Activated B cell treated with CpG ODN at 0.5 μM for 24 hours (primary cell): ENCODE measurements around the gene TSPEAR. TPM values are rescaled to one million over a fixed set of nuclear protein-coding genes. Genes with fewer than 3 reads are reported as not detected.
"Not testable (repeated sequence)": the region's sequence is repeated elsewhere in the genome, so short reads cannot be mapped to it uniquely, and the experiment has no call there.

ENCODE experiments used
- ATAC-seq: fragments of 200-7000 bp; cut with Tn5 transposase; one replicate; pipeline ENCODE4 v1.10.0; 2021; ENCODE audit warnings: low read depth, mild to moderate bottlenecking, moderate library complexity
- CTCF ChIA-PET: fragments of 350-600 bp; sonication (Branson Sonifier 250); formaldehyde crosslinking; loops from one replicate; lab custom pipeline; 2021; ENCODE audit warnings: antibody characterized with exemption; lab: Charles Lee
- POLR2A ChIA-PET: fragments of 350-600 bp; sonication (Branson Sonifier 250); formaldehyde crosslinking; loops from one replicate; lab custom pipeline; 2021; ENCODE audit warnings: antibody characterized with exemption; lab: Charles Lee
- DNase-seq: peaks from one replicate; pipeline ENCODE4 v3.0.0; 2022
- H3K27ac Mint-ChIP-seq: one replicate; pipeline ENCODE4 v1.8.0; 2020; ENCODE audit warnings: mixed read lengths
- H3K27me3 Mint-ChIP-seq: one replicate; pipeline ENCODE4 v1.8.0; 2021; ENCODE audit warnings: mixed read lengths
- H3K36me3 Mint-ChIP-seq: one replicate; pipeline ENCODE4 v1.8.0; 2021; ENCODE audit warnings: low read depth, mixed read lengths
- H3K4me1 Mint-ChIP-seq: one replicate; pipeline ENCODE4 v1.8.0; 2021; ENCODE audit warnings: mixed read lengths
- H3K4me3 Mint-ChIP-seq: one replicate; pipeline ENCODE4 v1.8.0; 2020; ENCODE audit warnings: mild to moderate bottlenecking, mixed read lengths
- H3K9me3 Mint-ChIP-seq: one replicate; pipeline ENCODE4 v1.8.0; 2020; ENCODE audit warnings: mixed read lengths
- intact Hi-C: fragments of 100-400 bp; cut with micrococcal nuclease; formaldehyde crosslinking; loops from one replicate; pipeline ENCODE4 v1.15.1; 2024
- total RNA-seq: library from RNA; stranded (reverse); gene quantifications from 2 replicates; pipeline ENCODE4 v1.2.3, GENCODE V29; 2022
- TF ChIP-seq, protein P1 (sequence below): fragments of 200-600 bp; IDR thresholded peaks from one replicate; pipeline ENCODE4 v1.8.0; 2022; ENCODE audit warnings: antibody characterized with exemption, mild to moderate bottlenecking

Gene TSPEAR
- total RNA-seq, 1 donor from 2014 or later: not detected

- H3K27me3 Mint-ChIP-seq: peaks cover 26% of the 10 kb centered on the region
- no peak overlapping the region for H3K4me3 Mint-ChIP-seq
- ChIA-PET POLR2A (no interaction called here), CTCF (no interaction called here)
- DNase-seq (no peak), ATAC-seq (no peak)
- peaks cover 7% of the 10 kb centered on the region for H3K9me3 Mint-ChIP-seq
- H3K4me1 Mint-ChIP-seq: no peaks in the 10 kb centered on the region
- intact Hi-C loops: no loop called here
- TF ChIP-seq, protein P1, sequence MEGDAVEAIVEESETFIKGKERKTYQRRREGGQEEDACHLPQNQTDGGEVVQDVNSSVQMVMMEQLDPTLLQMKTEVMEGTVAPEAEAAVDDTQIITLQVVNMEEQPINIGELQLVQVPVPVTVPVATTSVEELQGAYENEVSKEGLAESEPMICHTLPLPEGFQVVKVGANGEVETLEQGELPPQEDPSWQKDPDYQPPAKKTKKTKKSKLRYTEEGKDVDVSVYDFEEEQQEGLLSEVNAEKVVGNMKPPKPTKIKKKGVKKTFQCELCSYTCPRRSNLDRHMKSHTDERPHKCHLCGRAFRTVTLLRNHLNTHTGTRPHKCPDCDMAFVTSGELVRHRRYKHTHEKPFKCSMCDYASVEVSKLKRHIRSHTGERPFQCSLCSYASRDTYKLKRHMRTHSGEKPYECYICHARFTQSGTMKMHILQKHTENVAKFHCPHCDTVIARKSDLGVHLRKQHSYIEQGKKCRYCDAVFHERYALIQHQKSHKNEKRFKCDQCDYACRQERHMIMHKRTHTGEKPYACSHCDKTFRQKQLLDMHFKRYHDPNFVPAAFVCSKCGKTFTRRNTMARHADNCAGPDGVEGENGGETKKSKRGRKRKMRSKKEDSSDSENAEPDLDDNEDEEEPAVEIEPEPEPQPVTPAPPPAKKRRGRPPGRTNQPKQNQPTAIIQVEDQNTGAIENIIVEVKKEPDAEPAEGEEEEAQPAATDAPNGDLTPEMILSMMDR: no peak
- H3K36me3 Mint-ChIP-seq: no peaks in the 10 kb centered on the region
- no peak overlapping the region for H3K27ac Mint-ChIP-seq
Observed at GRCh38 chr21:44687671-44688070, 23.7 kb downstream of the TSPEAR start.

- POLR2A ChIA-PET: no interaction called here
- intact Hi-C loops: no loop called here
- H3K27me3 Mint-ChIP-seq: peaks cover 32% of the 10 kb centered on the region
- TF ChIP-seq, protein P1: no peak
- no peak for ATAC-seq
- no peak for DNase-seq
- no peak overlapping the region for H3K4me3 Mint-ChIP-seq
- no peaks in the 10 kb centered on the region for H3K36me3 Mint-ChIP-seq
- no peaks in the 10 kb centered on the region for H3K9me3 Mint-ChIP-seq
- H3K4me1 Mint-ChIP-seq: no peaks in the 10 kb centered on the region
- CTCF ChIA-PET: no interaction called here
- H3K27ac Mint-ChIP-seq: no peak overlapping the region
Observed at GRCh38 chr21:44686843-44687561, 24.4 kb downstream of the TSPEAR start.

GRCh38 chr21:44686000-44686781 is 25.2 kb downstream of the TSPEAR start:
- peaks cover 34% of the 10 kb centered on the region for H3K27me3 Mint-ChIP-seq
- TF ChIP-seq, protein P1: no peak
- ATAC-seq (no peak), DNase-seq (no peak)
- CTCF ChIA-PET: no interaction called here
- POLR2A ChIA-PET: no interaction called here
- H3K9me3 Mint-ChIP-seq: no peaks in the 10 kb centered on the region
- H3K36me3 Mint-ChIP-seq: no peaks in the 10 kb centered on the region
- intact Hi-C loops: no loop called here
- H3K27ac Mint-ChIP-seq: no peak overlapping the region
- H3K4me1 Mint-ChIP-seq: no peaks in the 10 kb centered on the region
- no peak overlapping the region for H3K4me3 Mint-ChIP-seq

DNA sequence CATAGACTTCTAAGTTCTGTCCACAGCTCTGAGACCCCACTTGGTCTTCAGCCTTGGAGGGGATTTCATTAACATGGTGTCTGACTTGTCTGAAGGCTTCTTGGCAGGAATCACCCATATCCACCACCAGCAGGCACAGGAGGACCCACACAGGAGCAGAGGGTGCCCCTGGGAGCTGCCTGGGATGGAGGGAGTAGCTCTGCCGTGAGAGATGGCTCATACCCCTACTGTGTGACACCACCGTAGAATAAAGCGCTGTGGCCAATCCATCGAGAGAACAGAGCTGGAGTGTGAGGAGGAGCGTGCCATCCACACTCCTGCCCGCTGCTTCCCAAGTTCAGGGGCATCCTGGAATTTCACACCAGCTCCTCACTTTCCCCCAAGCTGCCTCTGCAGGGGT is 26.3 kb downstream of the TSPEAR start:
- not testable (repeated sequence) for H3K4me3 Mint-ChIP-seq, DNase-seq
- peaks cover 40% of the 10 kb centered on the region for H3K27me3 Mint-ChIP-seq

GRCh38 chr21:44684483-44684882 is 26.9 kb downstream of the TSPEAR start:
- no peak overlapping the region for H3K4me3 Mint-ChIP-seq
- no peak overlapping the region for H3K27ac Mint-ChIP-seq
- no peak for DNase-seq
- no peaks in the 10 kb centered on the region for H3K4me1 Mint-ChIP-seq
- no peaks in the 10 kb centered on the region for H3K36me3 Mint-ChIP-seq
- POLR2A ChIA-PET: no interaction called here
- no peaks in the 10 kb centered on the region for H3K9me3 Mint-ChIP-seq
- ATAC-seq: no peak
- TF ChIP-seq, protein P1: no peak
- intact Hi-C loops: no loop called here
- CTCF ChIA-PET: no interaction called here
- H3K27me3 Mint-ChIP-seq: peaks cover 43% of the 10 kb centered on the region

More for the DNA sequence above, 26.3 kb downstream of the TSPEAR start:
- H3K4me1 Mint-ChIP-seq, POLR2A ChIA-PET, H3K36me3 Mint-ChIP-seq, CTCF ChIA-PET, H3K27ac Mint-ChIP-seq, ATAC-seq, intact Hi-C loops, H3K9me3 Mint-ChIP-seq: not testable (repeated sequence)
